T-helper 1 cell treated with Interleukin-12 subunit alpha and Interleukin-12 subunit beta and Interleukin-4 antibody, amounts not matched to agents 30 μg/mL and 1 μg/mL, for 36 hours (primary cell): ENCODE results near the gene IFIT3.

Experiments
- H3K27ac Mint-ChIP-seq: one replicate; pipeline ENCODE4 v1.8.0; 2021; ENCODE audit warnings: mild to moderate bottlenecking, mixed read lengths
- H3K27me3 Mint-ChIP-seq: one replicate; pipeline ENCODE4 v1.8.0; 2021; ENCODE audit warnings: low read depth, mixed read lengths
- H3K36me3 Mint-ChIP-seq: one replicate; pipeline ENCODE4 v1.8.0; 2021; ENCODE audit warnings: low read depth, mixed read lengths
- H3K4me1 Mint-ChIP-seq: one replicate; pipeline ENCODE4 v1.8.0; 2021; ENCODE audit warnings: low read depth, mixed read lengths
- H3K4me3 Mint-ChIP-seq: one replicate; pipeline ENCODE4 v1.8.0; 2021; ENCODE audit warnings: mild to moderate bottlenecking, moderate library complexity, mixed read lengths
- H3K9me3 Mint-ChIP-seq: one replicate; pipeline ENCODE4 v1.8.0; 2021; ENCODE audit warnings: mixed read lengths

The IFIT3 gene

GRCh38 chr10:89371079-89371478 lies 43.3 kb downstream of the IFIT3 start:
- H3K4me1 Mint-ChIP-seq: peaks cover 2% of the 10 kb centered on the region
- H3K27ac Mint-ChIP-seq: no peak overlapping the region
- no peak overlapping the region for H3K4me3 Mint-ChIP-seq
- peaks cover 41% of the 10 kb centered on the region for H3K27me3 Mint-ChIP-seq
- no peaks in the 10 kb centered on the region for H3K9me3 Mint-ChIP-seq
- no peaks in the 10 kb centered on the region for H3K36me3 Mint-ChIP-seq

GRCh38 chr10:89371987-89372386 lies 44.2 kb downstream of the IFIT3 start:
- no peaks in the 10 kb centered on the region for H3K9me3 Mint-ChIP-seq
- H3K4me3 Mint-ChIP-seq: no peak overlapping the region
- no peaks in the 10 kb centered on the region for H3K36me3 Mint-ChIP-seq
- H3K4me1 Mint-ChIP-seq: peaks cover 2% of the 10 kb centered on the region
- H3K27ac Mint-ChIP-seq: no peak overlapping the region
- H3K27me3 Mint-ChIP-seq: peaks cover 46% of the 10 kb centered on the region

GRCh38 chr10:89373916-89374711 lies 46.3 kb downstream of the IFIT3 start:
- peaks cover 61% of the 10 kb centered on the region for H3K27me3 Mint-ChIP-seq
- H3K4me3 Mint-ChIP-seq: no peak overlapping the region
- H3K36me3 Mint-ChIP-seq: no peaks in the 10 kb centered on the region
- H3K27ac Mint-ChIP-seq: no peak overlapping the region
- H3K9me3 Mint-ChIP-seq: no peaks in the 10 kb centered on the region
- H3K4me1 Mint-ChIP-seq: no peaks in the 10 kb centered on the region

DNA sequence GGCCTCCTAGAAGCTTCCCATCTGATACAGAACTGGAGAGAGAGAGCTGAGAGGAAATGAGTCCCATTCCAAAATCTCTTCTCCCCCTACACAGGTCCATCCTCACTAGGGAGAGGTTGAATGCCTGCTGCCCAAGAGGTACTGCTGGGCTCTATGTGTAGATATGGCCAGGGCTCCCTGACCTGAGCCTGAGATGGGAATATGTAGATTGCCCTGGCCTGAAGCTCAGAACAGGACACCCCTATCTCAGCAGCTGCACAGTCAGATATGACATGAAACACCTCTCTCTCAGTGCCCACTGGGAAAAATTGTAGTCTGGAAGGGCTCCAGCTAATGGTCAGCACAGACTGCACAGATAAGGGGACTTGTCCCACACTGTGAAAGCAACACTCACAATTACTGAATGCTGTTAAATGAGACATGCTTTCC lies 46.9 kb downstream of the IFIT3 start:
- Mint-ChIP-seq H3K27me3 (peaks cover 55% of the 10 kb centered on the region), H3K4me3 (no peak overlapping the region), H3K36me3 (no peaks in the 10 kb centered on the region), H3K4me1 (no peaks in the 10 kb centered on the region), H3K9me3 (no peaks in the 10 kb centered on the region), H3K27ac (no peak overlapping the region)

DNA sequence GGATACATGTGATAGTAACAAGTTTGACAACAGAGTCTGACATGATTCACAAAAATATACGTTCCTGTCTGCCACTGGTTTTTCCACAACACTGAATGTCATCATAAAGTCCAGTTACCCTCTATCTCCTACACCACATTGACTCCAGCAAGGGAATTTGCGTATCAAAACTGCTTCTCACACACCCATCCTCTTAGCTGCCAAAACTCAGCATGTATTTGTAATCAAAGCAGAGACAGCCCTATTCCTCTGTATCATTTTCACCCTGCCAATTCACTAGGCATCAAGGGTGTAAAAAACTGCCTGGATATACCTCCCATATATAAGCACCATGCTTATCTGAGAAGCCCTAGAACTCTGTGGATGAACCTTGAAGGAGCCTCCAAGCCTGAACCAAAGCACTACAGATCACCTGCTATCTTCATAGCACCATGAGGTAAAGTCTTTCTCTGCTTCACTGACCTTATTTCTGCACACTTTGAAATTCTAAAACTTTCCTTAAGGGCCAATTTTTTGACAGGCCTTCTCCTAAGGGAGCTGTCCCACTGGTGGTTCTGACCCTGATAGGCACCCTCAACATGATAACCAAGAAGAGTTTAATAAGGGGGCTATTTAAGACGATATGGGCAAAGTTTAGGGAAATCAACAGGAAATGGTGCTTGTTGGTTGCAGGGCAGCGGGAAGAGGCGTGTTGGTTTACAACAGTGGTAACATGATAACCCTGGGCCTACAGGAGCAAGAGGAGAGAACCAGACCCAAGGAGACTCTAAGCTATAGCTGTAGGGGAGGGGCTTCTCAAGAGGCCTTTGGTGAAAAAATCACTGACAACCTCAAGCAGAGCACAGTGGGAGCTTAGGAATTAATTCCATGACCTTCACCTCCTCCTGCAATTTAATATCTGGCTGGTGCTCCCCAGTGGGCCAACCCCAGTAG lies 50.2 kb downstream of the IFIT3 start, which contains the start of gene IFIT1B:
Gene IFIT1B (plus strand): TSS at position 352 of the 933 bp plus-strand sequence. CDS start 80 bp downstream, at position 432.
- Mint-ChIP-seq H3K4me3 (no peak within 1 kb of the TSS), H3K27ac (no peak within 1 kb of the TSS), H3K9me3 (no peaks in the 10 kb centered on the region), H3K27me3 (peaks cover 45% of the 10 kb centered on the region), H3K36me3 (no peaks in the 10 kb centered on the region), H3K4me1 (no peaks in the 10 kb centered on the region)

DNA sequence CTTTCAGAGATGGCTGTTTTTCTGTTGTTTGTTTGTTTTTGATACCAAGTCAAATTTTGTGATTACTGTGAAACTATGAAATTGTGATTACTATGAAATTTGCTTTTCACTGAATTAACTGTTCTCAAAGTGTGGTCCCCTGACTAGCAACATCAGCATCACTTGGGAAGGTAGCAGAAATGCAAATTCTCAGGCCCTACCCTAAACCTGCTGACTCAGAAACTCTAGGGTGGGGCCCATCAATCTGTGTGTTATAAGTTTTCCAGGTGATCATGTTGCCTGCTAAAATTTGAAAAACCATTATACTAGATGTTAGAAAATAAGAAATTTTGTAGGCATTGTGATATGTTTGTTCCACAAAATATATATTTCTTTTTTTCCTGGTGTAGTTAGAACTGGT lies 51.3 kb downstream of the IFIT3 start:
- Mint-ChIP-seq H3K27ac (no peak overlapping the region), H3K4me3 (no peak overlapping the region), H3K27me3 (peaks cover 54% of the 10 kb centered on the region), H3K4me1 (no peaks in the 10 kb centered on the region), H3K36me3 (no peaks in the 10 kb centered on the region), H3K9me3 (no peaks in the 10 kb centered on the region)

DNA sequence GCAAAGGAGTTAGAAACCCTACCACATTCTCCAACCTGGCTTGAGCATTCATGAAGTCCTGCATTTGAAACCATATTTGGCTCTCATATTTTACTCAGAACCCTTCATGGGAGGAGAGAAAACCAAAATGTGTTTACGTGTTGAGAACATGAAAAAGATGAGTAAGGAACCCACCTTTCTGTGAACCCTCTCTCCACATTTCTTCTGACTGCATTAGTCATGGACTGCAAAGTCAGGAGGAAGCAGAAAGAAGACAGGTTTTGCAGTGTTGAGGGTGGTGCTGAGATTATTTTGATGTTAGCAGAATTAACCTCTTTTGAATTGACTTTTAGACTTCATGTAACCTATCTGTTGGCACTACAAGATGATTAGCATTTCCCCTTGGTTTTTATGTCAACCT lies 55.0 kb downstream of the IFIT3 start:
- H3K4me3 Mint-ChIP-seq: no peak overlapping the region
- H3K27ac Mint-ChIP-seq: no peak overlapping the region
- H3K36me3 Mint-ChIP-seq: no peaks in the 10 kb centered on the region
- H3K4me1 Mint-ChIP-seq: no peaks in the 10 kb centered on the region
- no peaks in the 10 kb centered on the region for H3K9me3 Mint-ChIP-seq
- H3K27me3 Mint-ChIP-seq: peaks cover 54% of the 10 kb centered on the region

DNA sequence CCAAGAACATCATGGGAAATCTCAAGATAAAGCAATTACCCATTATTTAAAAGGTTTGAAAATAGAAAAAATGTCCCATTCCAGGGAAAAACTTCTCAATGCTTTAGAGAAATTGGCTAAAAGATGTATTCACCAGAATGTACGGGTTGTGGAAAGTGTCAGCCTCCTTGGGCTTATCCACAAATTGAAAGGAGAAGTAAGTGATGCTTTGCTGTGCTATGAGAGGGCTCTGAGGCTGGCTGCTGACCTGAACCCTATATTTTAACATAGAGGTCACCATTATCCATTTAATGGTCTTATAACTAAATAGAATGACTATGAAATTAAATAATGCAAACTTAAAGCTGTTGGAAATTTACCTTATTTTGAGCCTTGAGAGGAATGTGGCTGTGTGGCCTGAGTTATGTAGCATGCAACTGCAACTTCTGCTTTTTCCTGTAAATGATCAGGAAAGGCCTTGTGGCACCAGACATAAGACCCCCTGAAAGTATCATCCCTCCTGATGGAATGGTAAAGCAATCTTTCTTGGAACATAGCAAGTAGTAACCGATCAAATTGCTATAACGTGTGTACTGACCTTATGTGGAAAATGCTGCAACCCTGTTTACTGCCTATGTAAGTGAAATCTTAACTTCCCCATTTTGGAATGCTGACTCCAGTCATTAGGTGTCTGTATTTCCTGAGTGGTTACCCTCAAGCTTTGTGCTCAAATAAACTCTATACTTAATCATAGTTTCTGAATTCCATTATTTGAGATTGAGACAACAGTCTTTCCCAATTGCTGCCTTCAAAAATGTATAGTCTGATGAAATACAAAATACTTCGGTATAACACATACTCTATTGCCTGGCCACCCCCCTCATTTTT lies 56.9 kb downstream of the IFIT3 start:
- Mint-ChIP-seq H3K9me3 (no peaks in the 10 kb centered on the region), H3K4me1 (no peaks in the 10 kb centered on the region), H3K4me3 (no peak overlapping the region), H3K27ac (no peak overlapping the region), H3K27me3 (peaks cover 49% of the 10 kb centered on the region), H3K36me3 (no peaks in the 10 kb centered on the region)

DNA sequence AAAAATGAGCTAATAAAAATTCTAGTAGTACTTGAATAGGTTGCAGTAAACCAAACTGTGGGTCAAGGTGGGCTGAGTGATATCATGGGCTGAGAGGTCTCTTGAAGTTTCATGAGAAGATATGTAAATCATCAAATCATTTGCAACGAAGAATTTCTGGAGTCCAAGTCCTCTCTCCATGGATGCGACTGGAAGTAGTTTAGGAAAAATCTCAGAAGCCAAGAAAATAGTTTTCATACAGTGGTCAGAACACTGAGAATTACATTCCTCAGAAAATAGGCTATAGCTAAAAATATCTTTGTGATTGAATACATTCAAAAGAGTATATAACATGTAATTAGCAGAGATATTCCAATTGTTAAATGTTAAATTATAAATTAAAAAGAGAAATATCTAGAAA lies 61.0 kb downstream of the IFIT3 start:
- Mint-ChIP-seq H3K4me1 (peaks cover 16% of the 10 kb centered on the region), H3K36me3 (no peaks in the 10 kb centered on the region), H3K4me3 (no peak overlapping the region), H3K9me3 (no peaks in the 10 kb centered on the region), H3K27me3 (peaks cover 33% of the 10 kb centered on the region), H3K27ac (no peak overlapping the region)

DNA sequence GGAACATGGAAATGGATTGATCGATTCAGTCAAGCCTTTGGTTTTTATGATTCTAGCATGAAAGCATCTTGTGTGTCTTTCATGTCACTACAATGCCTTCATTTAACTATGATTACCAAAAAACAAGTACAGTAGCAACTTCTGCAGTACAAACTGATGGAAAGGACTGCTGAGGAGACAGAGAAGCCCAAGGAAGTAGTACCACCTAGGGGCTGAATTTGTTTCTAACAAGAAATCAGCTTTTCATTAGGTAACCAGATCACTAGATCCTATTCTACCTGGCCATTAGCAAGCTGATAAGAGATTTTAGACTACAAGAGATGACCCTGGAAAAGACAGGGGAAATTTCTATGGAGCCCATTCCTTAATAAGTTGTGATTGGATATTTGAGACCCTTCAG lies 61.5 kb downstream of the IFIT3 start:
- H3K4me1 Mint-ChIP-seq: peaks cover 18% of the 10 kb centered on the region
- H3K4me3 Mint-ChIP-seq: no peak overlapping the region
- H3K36me3 Mint-ChIP-seq: no peaks in the 10 kb centered on the region
- H3K27me3 Mint-ChIP-seq: peaks cover 28% of the 10 kb centered on the region
- no peak overlapping the region for H3K27ac Mint-ChIP-seq
- H3K9me3 Mint-ChIP-seq: no peaks in the 10 kb centered on the region
